Prostate gland (tissue), 2 donors: ENCODE results near the gene ACOX1.

Source experiments
- CTCF ChIP-seq, 4 experiments: fragments of 200-600 bp in 2 of 4; fragments of 450-650 bp in 2 of 4; sonication (generic) in 2 of 4; IDR thresholded peaks; 1 replicate in 3 of 4; 2 replicates in 1 of 4; pipeline ENCODE4 v1.5.1; 2016 to 2019; ENCODE audit warnings: antibody characterized with exemption in 4 of 4, mild to moderate bottlenecking in 2 of 4, moderate library complexity in 2 of 4
- POLR2A ChIP-seq: fragments of 450-650 bp; IDR thresholded peaks from one replicate; pipeline ENCODE4 v1.6.1; 2016; ENCODE audit warnings: antibody characterized with exemption, mild to moderate bottlenecking
- POLR2AphosphoS5 ChIP-seq: sonication (generic); formaldehyde crosslinking; IDR thresholded peaks from one replicate; pipeline ENCODE4 v1.6.1; 2017; ENCODE audit warnings: antibody characterized with exemption

- no peak for TF ChIP-seq CTCF (IDR thresholded peaks at IDR 0.05)
- TF ChIP-seq POLR2A: no peak
- TF ChIP-seq POLR2AphosphoS5: no peak
Observed at GRCh38 chr17:76018801-76019200, 39.8 kb upstream of the ACOX1 start.
